HepG2 (cell line): ENCODE results near the gene PLD1. TPM values are rescaled to one million over a fixed set of nuclear protein-coding genes. Genes with fewer than 3 reads are reported as not detected.

Experiments
- ATAC-seq: fragments of 200-7000 bp; cut with Tn5 transposase; 3 replicates; pipeline ENCODE4 v1.9.1; 2020; ENCODE audit warnings: mild to moderate bottlenecking, moderate library complexity
- BruUV-seq: library from RNA; stranded (reverse); fragments of 400-500 nt; replicated peaks from 2 replicates; lab custom pipeline; 2021; lab: Mats Ljungman, UMichigan
- CTCF ChIA-PET: fragments of 300-600 bp; formaldehyde crosslinking; extraction: SDS; loops from one replicate; lab custom pipeline; 2021; ENCODE audit warnings: low total read pairs, inconsistent platforms, low intra/inter-chr PET ratio; lab: Yijun Ruan, JAX
- POLR2A ChIA-PET: fragments of 350-600 bp; sonication (Branson Sonifier 250); formaldehyde crosslinking; loops from one replicate; lab custom pipeline; 2020; ENCODE audit warnings: antibody characterized with exemption, inconsistent platforms; lab: Yijun Ruan, JAX
- DNase-seq: peaks from one replicate; pipeline ENCODE4 v3.0.0-alpha.2; 2015; ENCODE audit warnings: low spot score
- FAIRE-seq: peaks from 3 replicates; lab custom pipeline; 2011; peaks lifted over from hg19 to GRCh38; lab: Jason Lieb, UNC
- H2AFZ ChIP-seq: one replicate; pipeline ENCODE4 v1.6.1; 2011; ENCODE audit warnings: low read length, inconsistent platforms
- H3K27ac ChIP-seq: fragments of 300-600 bp; 3 replicates; pipeline ENCODE4 v1.8.0; 2011; ENCODE audit warnings: mixed run types, mild to moderate bottlenecking, mixed read lengths, low read length, inconsistent platforms; ENCODE audit not compliant: insufficient read depth; ENCODE audit errors: extremely low read length
- H3K27me3 ChIP-seq, 2 experiments: fragments of 200-600 bp in 1 of 2; 2 replicates in 1 of 2; 3 replicates in 1 of 2; pipeline versions ENCODE4 v1.6.0 to v1.8.0; 2011; ENCODE audit warnings: low read length in 2 of 2, mild to moderate bottlenecking in 2 of 2, moderate library complexity in 2 of 2, inconsistent platforms in 1 of 2; ENCODE audit not compliant: insufficient read depth in 2 of 2, control insufficient read depth in 1 of 2
- H3K36me3 ChIP-seq, 2 experiments: fragments of 200-600 bp in 1 of 2; replicated peaks in 1 of 2; 2 replicates in 1 of 2; 3 replicates in 1 of 2; pipeline versions ENCODE4 v1.5.1 to v1.8.0; 2011; ENCODE audit warnings: low read length in 2 of 2, inconsistent platforms in 1 of 2; ENCODE audit not compliant: insufficient read depth in 2 of 2, control insufficient read depth in 1 of 2
- H3K4me1 ChIP-seq: 2 replicates; pipeline ENCODE4 v1.5.1; 2012; ENCODE audit warnings: low read length, inconsistent platforms; ENCODE audit not compliant: insufficient read depth
- H3K4me2 ChIP-seq: 2 replicates; pipeline ENCODE4 v1.6.0; 2011; ENCODE audit warnings: low read depth, low read length, inconsistent platforms
- H3K4me3 ChIP-seq, 3 experiments: fragments of 200-600 bp in 1 of 3; sonication (generic), shearing (Covaris generic) in 1 of 3; replicated peaks in 1 of 3; 2 replicates each; pipeline ENCODE4 v1.5.1; 2011 to 2016; ENCODE audit warnings: low read length in 3 of 3, inconsistent platforms in 2 of 3, low read depth in 2 of 3, mild to moderate bottlenecking in 2 of 3, control low read depth in 1 of 3, mixed read lengths in 1 of 3; ENCODE audit not compliant: insufficient read depth in 1 of 3
- H3K79me2 ChIP-seq: one replicate; pipeline ENCODE4 v1.6.1; 2011; ENCODE audit warnings: low read length, inconsistent platforms; ENCODE audit not compliant: insufficient read depth
- H3K9ac ChIP-seq: 2 replicates; pipeline ENCODE4 v1.6.0; 2011; ENCODE audit warnings: mild to moderate bottlenecking, low read depth, low read length, inconsistent platforms; ENCODE audit not compliant: insufficient read depth
- H3K9me3 ChIP-seq: 2 replicates; pipeline ENCODE4 v1.5.1; 2012; ENCODE audit warnings: mild to moderate bottlenecking, low read length
- H4K20me1 ChIP-seq: 2 replicates; pipeline ENCODE4 v1.6.0; 2011; ENCODE audit warnings: inconsistent platforms, mild to moderate bottlenecking, low read length, moderate library complexity; ENCODE audit not compliant: insufficient read depth
- POLR2G ChIP-seq: fragments of 200-400 bp; formaldehyde crosslinking; IDR thresholded peaks from 2 replicates; pipeline ENCODE4 v1.6.1; 2018; ENCODE audit warnings: mild to moderate bottlenecking, low read depth, low read length, moderate library complexity
- RBM22 ChIP-seq: fragments of 200-400 bp; formaldehyde crosslinking; optimal IDR thresholded peaks from 2 replicates; pipeline ENCODE3; 2017; ENCODE audit warnings: mild to moderate bottlenecking, low read length, moderate library complexity
- ZNF430 ChIP-seq: sonication (generic); formaldehyde crosslinking; IDR thresholded peaks from 2 replicates; pipeline ENCODE4 v1.9.0; 2021; ENCODE audit warnings: mild to moderate bottlenecking, missing genetic modification reagents
- WGBS: methylation state at CpG from one replicate; pipeline ENCODE4 v1.1.6; 2017; ENCODE audit warnings: low lambda C conversion rate; 5-methylcytosine and 5-hydroxymethylcytosine counted together
- in situ Hi-C: cut with HindIII; loops from 2 replicates; pipeline ENCODE4 v1.10.0; 2017; ENCODE audit warnings: low pct_unique_long_range_greater_than_20kb; ENCODE audit not compliant: extremely low pct_ligation_motif_present
- intact Hi-C: fragments of 100-400 bp; cut with micrococcal nuclease; formaldehyde crosslinking; loops from one replicate; pipeline ENCODE4 v1.10.0; 2022; ENCODE audit not compliant: unreplicated experiment
- polyA plus RNA-seq, 8 experiments: library from polyadenylated mRNA; depleted of rRNA in 3 of 8; stranded (reverse) in 7 of 8; unstranded in 1 of 8; fragments of >200 nt; fragmentation: Illumina TruSeq in 4 of 8; extraction: Trizol in 4 of 8; gene quantifications; 2 replicates each; pipeline versions ENCODE4 v1.2.1 to v1.2.3, GENCODE V29; 2011 to 2016; ENCODE audit warnings: low read depth in 4 of 8, missing spikeins in 1 of 8, mixed read lengths in 1 of 8; ENCODE audit not compliant: insufficient read depth in 1 of 8
- total RNA-seq, 5 experiments: library from RNA; depleted of rRNA; stranded (reverse); fragments of >200 nt; fragmentation: Illumina TruSeq; extraction: Trizol; gene quantifications; 2 replicates each; pipeline ENCODE4 v1.2.3, GENCODE V29; 2016; ENCODE audit warnings: low read depth in 1 of 5

PLD1 gene
- total and polyA plus RNA-seq, 2 of the 13 experiments (the other 11 are each of a cell fraction or from before 2014, with no cell fraction given): 27.1 to 59.4 TPM

GRCh38 chr3:171748064-171748924, 62.0 kb downstream of the PLD1 start (continued):
- no peak for TF ChIP-seq POLR2G
- TF ChIP-seq, all 625 proteins: peak for 0

DNA sequence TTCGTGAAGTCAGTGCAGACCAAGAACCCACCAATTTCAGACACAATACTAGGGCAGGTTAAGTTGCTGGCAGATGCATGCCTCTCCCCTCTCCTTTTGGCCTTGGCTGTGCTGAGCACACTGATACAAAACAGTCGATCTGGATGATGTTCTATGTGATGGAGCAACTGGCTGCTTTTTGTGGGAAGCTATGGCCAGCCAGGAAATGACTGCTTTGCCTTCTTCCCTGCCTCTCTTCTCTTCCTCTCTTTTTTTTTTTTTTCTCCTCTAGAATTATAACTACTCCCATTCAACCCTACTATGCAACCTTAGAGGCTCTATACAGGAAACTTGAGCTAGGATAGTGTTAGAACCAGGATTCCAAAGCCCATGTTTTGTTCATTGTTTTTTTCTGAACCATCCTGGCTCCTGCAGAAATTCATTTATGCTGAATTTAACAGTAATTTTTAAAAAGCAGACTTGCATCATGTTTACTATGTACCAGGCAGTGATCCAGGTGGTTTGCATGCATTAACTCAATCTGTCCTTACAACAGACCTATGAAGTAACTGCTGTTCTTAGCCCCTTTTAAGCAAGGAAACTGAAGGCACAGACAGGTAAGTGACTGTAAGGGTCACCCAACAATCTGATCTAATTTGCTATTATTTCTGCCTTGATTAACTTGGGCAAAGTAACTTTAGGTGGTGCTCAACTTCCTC, 62.9 kb downstream of the PLD1 start:
- H3K4me1 ChIP-seq: peaks cover 16% of the 10 kb centered on the region; the same call in 1 of the 2 replicates
- in situ Hi-C loops: no loop called here
- TF ChIP-seq ZNF430 (CRISPR knock-in tag): no peak
- TF ChIP-seq RBM22: peak; percentile 22
- TF ChIP-seq, all 625 proteins: peak for 1
- ATAC-seq (no peak), DNase-seq (no peak), FAIRE-seq (no peak)
- no peak overlapping the region for H3K27ac ChIP-seq
- ChIA-PET POLR2A (no interaction called here), CTCF (no interaction called here)
- 91% methylated on average over 1 of the region's 2 CpGs for WGBS
- H3K9ac ChIP-seq: no peak overlapping the region
- peaks cover 94% of the 10 kb centered on the region for H3K79me2 ChIP-seq
- peaks cover 6 to 21% of the 10 kb centered on the region in 2 experiments; a peak in 4 of 5 replicates for H3K36me3 ChIP-seq
- intact Hi-C loops: no loop called here
- no peak overlapping the region for H3K4me2 ChIP-seq
- peaks cover 69% of the 10 kb centered on the region for H4K20me1 ChIP-seq
- no peaks in the 10 kb centered on the region for H3K27me3 ChIP-seq
- no peaks in the 10 kb centered on the region for H3K9me3 ChIP-seq
- BruUV-seq: no TSS peak
- H2AFZ ChIP-seq: no peak overlapping the region
- H3K4me3 ChIP-seq: no peak overlapping the region
